Measurements from ENCODE around the gene AFP.

The AFP gene

DNA sequence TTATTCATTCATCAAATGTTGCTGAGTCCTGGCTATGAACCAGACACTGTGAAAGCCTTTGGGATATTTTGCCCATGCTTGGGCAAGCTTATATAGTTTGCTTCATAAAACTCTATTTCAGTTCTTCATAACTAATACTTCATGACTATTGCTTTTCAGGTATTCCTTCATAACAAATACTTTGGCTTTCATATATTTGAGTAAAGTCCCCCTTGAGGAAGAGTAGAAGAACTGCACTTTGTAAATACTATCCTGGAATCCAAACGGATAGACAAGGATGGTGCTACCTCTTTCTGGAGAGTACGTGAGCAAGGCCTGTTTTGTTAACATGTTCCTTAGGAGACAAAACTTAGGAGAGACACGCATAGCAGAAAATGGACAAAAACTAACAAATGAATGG, 1.7 kb upstream of the AFP start:
- Histone ChIP-seq H3K9me3 (ENCODE audit: low read length) (no peaks in the 10 kb centered on the region), H2AFZ (ENCODE audit: low read depth, low read length) (no peak overlapping the region), H3K27me3 (ENCODE audit: insufficient read depth, low read length) (no peaks in the 10 kb centered on the region), H3K36me3 (ENCODE audit: insufficient read depth, low read length) (no peaks in the 10 kb centered on the region), H3K4me3 (ENCODE audit: low read length) (no peak overlapping the region), H3K4me1 (ENCODE audit: insufficient read depth, low read length) (no peaks in the 10 kb centered on the region)

GRCh38 chr4:73436674-73437557, 895 bp downstream of the AFP start:
- Histone ChIP-seq H3K9me3 (ENCODE audit: low read length) (no peaks in the 10 kb centered on the region), H3K4me1 (ENCODE audit: insufficient read depth, low read length) (no peaks in the 10 kb centered on the region), H2AFZ (ENCODE audit: low read depth, low read length) (no peak overlapping the region), H3K36me3 (ENCODE audit: insufficient read depth, low read length) (no peaks in the 10 kb centered on the region), H3K4me3 (ENCODE audit: low read length) (no peak overlapping the region), H3K27me3 (ENCODE audit: insufficient read depth, low read length) (peaks cover 3% of the 10 kb centered on the region)

DNA sequence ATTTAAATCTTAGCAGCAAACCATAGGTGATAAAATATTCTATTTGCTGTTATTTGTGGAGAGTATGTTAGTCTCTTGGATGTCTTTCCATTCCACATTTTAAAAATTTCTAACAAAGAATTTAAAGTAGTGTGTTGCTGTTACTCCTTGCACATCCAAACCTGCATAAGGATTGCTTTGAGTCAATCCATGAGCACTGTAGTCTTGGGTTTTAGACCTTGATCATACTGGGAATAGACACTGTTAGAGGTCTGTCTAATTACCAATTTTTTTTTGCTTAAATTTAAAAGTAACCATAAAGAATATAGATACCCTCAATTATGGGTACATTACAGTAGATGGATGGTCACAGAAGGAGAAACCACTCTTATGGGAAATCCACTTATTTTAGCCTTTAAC, 1.5 kb downstream of the AFP start:
- Histone ChIP-seq H3K27me3 (ENCODE audit: insufficient read depth, low read length) (peaks cover 3% of the 10 kb centered on the region), H2AFZ (ENCODE audit: low read depth, low read length) (no peak overlapping the region), H3K4me3 (ENCODE audit: low read length) (no peak overlapping the region), H3K4me1 (ENCODE audit: insufficient read depth, low read length) (no peaks in the 10 kb centered on the region), H3K9me3 (ENCODE audit: low read length) (no peaks in the 10 kb centered on the region), H3K36me3 (ENCODE audit: insufficient read depth, low read length) (no peaks in the 10 kb centered on the region)

DNA sequence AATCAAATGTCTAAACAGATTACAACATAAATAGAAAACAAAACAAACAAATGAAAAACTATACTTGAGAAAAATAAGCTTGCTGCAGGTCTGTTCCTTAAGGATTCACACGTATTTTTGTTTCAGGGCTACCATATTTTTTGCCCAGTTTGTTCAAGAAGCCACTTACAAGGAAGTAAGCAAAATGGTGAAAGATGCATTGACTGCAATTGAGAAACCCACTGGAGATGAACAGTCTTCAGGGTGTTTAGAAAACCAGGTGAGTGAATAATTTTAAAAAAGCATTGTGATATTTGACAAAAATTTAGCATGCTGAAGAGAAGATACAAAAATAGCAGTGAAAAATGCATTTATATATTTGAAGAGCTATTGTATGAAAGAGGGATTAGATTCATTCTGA, 2.0 kb downstream of the AFP start:
- no peaks in the 10 kb centered on the region for H3K4me1 ChIP-seq (ENCODE audit: insufficient read depth, low read length)
- H2AFZ ChIP-seq (ENCODE audit: low read depth, low read length) = no peak overlapping the region
- H3K9me3 ChIP-seq (ENCODE audit: low read length) = no peaks in the 10 kb centered on the region
- no peak overlapping the region for H3K4me3 ChIP-seq (ENCODE audit: low read length)
- H3K27me3 ChIP-seq (ENCODE audit: insufficient read depth, low read length) = peaks cover 3% of the 10 kb centered on the region
- no peaks in the 10 kb centered on the region for H3K36me3 ChIP-seq (ENCODE audit: insufficient read depth, low read length)

GRCh38 chr4:73438582-73439215, 2.7 kb downstream of the AFP start:
- Histone ChIP-seq H3K36me3 (ENCODE audit: insufficient read depth, low read length) (no peaks in the 10 kb centered on the region), H3K4me3 (ENCODE audit: low read length) (no peak overlapping the region), H2AFZ (ENCODE audit: low read depth, low read length) (no peak overlapping the region), H3K4me1 (ENCODE audit: insufficient read depth, low read length) (no peaks in the 10 kb centered on the region), H3K9me3 (ENCODE audit: low read length) (no peaks in the 10 kb centered on the region), H3K27me3 (ENCODE audit: insufficient read depth, low read length) (peaks cover 3% of the 10 kb centered on the region)

GRCh38 chr4:73439445-73439844, 3.4 kb downstream of the AFP start:
- Histone ChIP-seq H3K9me3 (ENCODE audit: low read length) (no peaks in the 10 kb centered on the region), H3K27me3 (ENCODE audit: insufficient read depth, low read length) (peaks cover 3% of the 10 kb centered on the region), H3K4me1 (ENCODE audit: insufficient read depth, low read length) (no peaks in the 10 kb centered on the region), H3K4me3 (ENCODE audit: low read length) (no peak overlapping the region), H2AFZ (ENCODE audit: low read depth, low read length) (no peak overlapping the region), H3K36me3 (ENCODE audit: insufficient read depth, low read length) (no peaks in the 10 kb centered on the region)

DNA sequence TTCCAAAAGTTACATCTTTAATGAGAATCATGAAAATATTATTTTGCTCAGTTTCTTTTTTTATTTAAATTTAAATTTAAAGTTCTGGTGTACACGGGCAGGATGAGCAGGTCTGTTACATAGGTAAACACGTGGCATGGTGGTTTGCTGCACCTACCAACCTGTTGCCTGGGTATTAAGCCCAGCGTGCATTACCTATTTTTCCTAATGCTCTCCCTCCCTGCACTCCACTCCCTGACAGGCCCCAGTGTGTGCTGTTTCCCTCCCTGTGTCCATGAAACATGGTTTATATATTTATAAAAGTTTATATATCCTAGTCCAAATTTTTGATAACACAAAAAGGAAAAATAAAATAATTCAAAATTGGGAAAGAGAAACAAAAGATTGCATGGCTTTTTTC, 4.0 kb downstream of the AFP start:
- no peaks in the 10 kb centered on the region for H3K36me3 ChIP-seq (ENCODE audit: insufficient read depth, low read length)
- no peaks in the 10 kb centered on the region for H3K4me1 ChIP-seq (ENCODE audit: insufficient read depth, low read length)
- no peaks in the 10 kb centered on the region for H3K9me3 ChIP-seq (ENCODE audit: low read length)
- H3K27me3 ChIP-seq (ENCODE audit: insufficient read depth, low read length) = peaks cover 3% of the 10 kb centered on the region
- no peak overlapping the region for H2AFZ ChIP-seq (ENCODE audit: low read depth, low read length)
- H3K4me3 ChIP-seq (ENCODE audit: low read length) = no peak overlapping the region

GRCh38 chr4:73440653-73441052, 4.6 kb downstream of the AFP start:
- Histone ChIP-seq H3K36me3 (ENCODE audit: insufficient read depth, low read length) (no peaks in the 10 kb centered on the region), H3K4me3 (ENCODE audit: low read length) (no peak overlapping the region), H3K27me3 (ENCODE audit: insufficient read depth, low read length) (peaks cover 3% of the 10 kb centered on the region), H3K9me3 (ENCODE audit: low read length) (no peaks in the 10 kb centered on the region), H3K4me1 (ENCODE audit: insufficient read depth, low read length) (no peaks in the 10 kb centered on the region), H2AFZ (ENCODE audit: low read depth, low read length) (no peak overlapping the region)

DNA sequence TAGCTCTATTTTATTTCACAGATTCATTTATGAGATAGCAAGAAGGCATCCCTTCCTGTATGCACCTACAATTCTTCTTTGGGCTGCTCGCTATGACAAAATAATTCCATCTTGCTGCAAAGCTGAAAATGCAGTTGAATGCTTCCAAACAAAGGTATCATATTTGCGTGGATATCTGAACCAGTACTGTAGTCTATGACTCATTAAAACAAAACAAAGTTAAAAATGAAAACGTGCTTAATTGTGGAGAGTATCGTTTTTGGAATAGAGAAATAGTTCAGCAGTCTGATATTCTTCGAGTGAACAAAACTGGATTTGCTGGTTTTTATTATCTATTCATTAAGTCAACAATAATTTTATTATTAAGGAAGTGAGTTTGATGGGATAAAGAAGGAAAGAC, 6.3 kb downstream of the AFP start:
- no peak overlapping the region for H2AFZ ChIP-seq (ENCODE audit: low read depth, low read length)
- H3K36me3 ChIP-seq (ENCODE audit: insufficient read depth, low read length) = no peaks in the 10 kb centered on the region
- H3K4me3 ChIP-seq (ENCODE audit: low read length) = no peak overlapping the region
- no peaks in the 10 kb centered on the region for H3K9me3 ChIP-seq (ENCODE audit: low read length)
- H3K27me3 ChIP-seq (ENCODE audit: insufficient read depth, low read length) = peaks cover 3% of the 10 kb centered on the region
- H3K4me1 ChIP-seq (ENCODE audit: insufficient read depth, low read length) = no peaks in the 10 kb centered on the region

DNA sequence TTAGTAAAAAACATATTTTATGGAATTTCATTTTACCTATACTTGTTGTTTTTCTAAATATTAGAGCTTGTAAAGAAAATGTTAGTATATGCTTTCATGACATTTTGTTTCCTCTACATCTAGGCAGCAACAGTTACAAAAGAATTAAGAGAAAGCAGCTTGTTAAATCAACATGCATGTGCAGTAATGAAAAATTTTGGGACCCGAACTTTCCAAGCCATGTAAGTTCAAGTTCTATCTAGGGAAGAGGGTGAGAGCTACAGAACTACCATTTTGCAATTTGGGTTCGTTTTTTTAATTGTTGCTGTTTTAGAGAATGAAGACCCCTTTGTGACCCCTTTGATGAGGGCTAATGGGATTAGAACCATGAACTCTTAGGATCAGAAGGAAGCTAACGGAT, 7.2 kb downstream of the AFP start:
- H3K4me3 ChIP-seq (ENCODE audit: low read length) = no peak overlapping the region
- H3K36me3 ChIP-seq (ENCODE audit: insufficient read depth, low read length) = no peaks in the 10 kb centered on the region
- H3K9me3 ChIP-seq (ENCODE audit: low read length) = no peaks in the 10 kb centered on the region
- H3K27me3 ChIP-seq (ENCODE audit: insufficient read depth, low read length) = peaks cover 3% of the 10 kb centered on the region
- no peaks in the 10 kb centered on the region for H3K4me1 ChIP-seq (ENCODE audit: insufficient read depth, low read length)
- H2AFZ ChIP-seq (ENCODE audit: low read depth, low read length) = no peak overlapping the region

- H3K4me1 ChIP-seq (ENCODE audit: insufficient read depth, low read length) = peaks cover 8% of the 10 kb centered on the region
- H3K27me3 ChIP-seq (ENCODE audit: insufficient read depth, low read length) = peaks cover 3% of the 10 kb centered on the region
- H3K36me3 ChIP-seq (ENCODE audit: insufficient read depth, low read length) = no peaks in the 10 kb centered on the region
- H3K9me3 ChIP-seq (ENCODE audit: low read length) = no peaks in the 10 kb centered on the region
- H2AFZ ChIP-seq (ENCODE audit: low read depth, low read length) = no peak overlapping the region
- no peak overlapping the region for H3K4me3 ChIP-seq (ENCODE audit: low read length)
These were observed 9.6 kb downstream of the AFP start for GRCh38 chr4:73445383-73446335.

GRCh38 chr4:73446336-73446938, 10.4 kb downstream of the AFP start:
- no peak overlapping the region for H3K4me3 ChIP-seq (ENCODE audit: low read length)
- peaks cover 3% of the 10 kb centered on the region for H3K27me3 ChIP-seq (ENCODE audit: insufficient read depth, low read length)
- H2AFZ ChIP-seq (ENCODE audit: low read depth, low read length) = no peak overlapping the region
- no peaks in the 10 kb centered on the region for H3K36me3 ChIP-seq (ENCODE audit: insufficient read depth, low read length)
- peaks cover 10% of the 10 kb centered on the region for H3K4me1 ChIP-seq (ENCODE audit: insufficient read depth, low read length)
- no peaks in the 10 kb centered on the region for H3K9me3 ChIP-seq (ENCODE audit: low read length)

Measured in neuron (in vitro differentiated cells).